Tibial artery (tissue), 4 donors: ENCODE measurements around the gene SAMD14.

Experiments used
- DNase-seq, 2 donors: peaks; one replicate each; pipeline ENCODE4 v3.0.0-alpha.2; 2019
- H3K27ac ChIP-seq, 2 donors: fragments of 200-600 bp; sonication (generic) in 1 of 2; 1 replicate in 1 of 2; 2 replicates in 1 of 2; pipeline ENCODE4 v1.5.1; 2018 to 2019; ENCODE audit warnings: mild to moderate bottlenecking in 1 of 2
- H3K27me3 ChIP-seq, 2 donors: fragments of 200-600 bp; sonication (generic) in 1 of 2; one replicate each; pipeline versions ENCODE4 v1.5.1 to v1.6.0; 2016 to 2019
- H3K36me3 ChIP-seq, 3 donors: fragments of 200-600 bp; sonication (generic) in 2 of 3; one replicate each; pipeline ENCODE4 v1.5.1; 2016 to 2019; ENCODE audit warnings: mild to moderate bottlenecking in 2 of 3
- H3K4me1 ChIP-seq, 4 donors: fragments of 200-600 bp; sonication (generic) in 2 of 4; 1 replicate in 3 of 4; 2 replicates in 1 of 4; pipeline ENCODE4 v1.5.1; 2016 to 2019
- H3K4me3 ChIP-seq, 2 donors: fragments of 200-600 bp; sonication (generic) in 1 of 2; 1 replicate in 1 of 2; 2 replicates in 1 of 2; pipeline ENCODE4 v1.5.1; 2018 to 2019; ENCODE audit warnings: mild to moderate bottlenecking in 2 of 2
- H3K9me3 ChIP-seq, 3 donors: fragments of 200-600 bp; sonication (generic) in 1 of 3; one replicate each; pipeline ENCODE4 v1.5.1; 2016 to 2019
- intact Hi-C: fragments of 100-400 bp; cut with DNase I; formaldehyde crosslinking; loops from one replicate; pipeline ENCODE4 v1.15.0; 2023; ENCODE audit warnings: low total_unique reads
- TF ChIP-seq, protein P1 (sequence below), 2 experiments: fragments of 200-600 bp in 1 of 2; fragments of 450-650 bp in 1 of 2; IDR thresholded peaks; one replicate each; pipeline ENCODE4 v1.5.1; 2017 to 2019; ENCODE audit warnings: antibody characterized with exemption in 2 of 2, mild to moderate bottlenecking in 1 of 2, moderate library complexity in 1 of 2

Gene SAMD14

DNA sequence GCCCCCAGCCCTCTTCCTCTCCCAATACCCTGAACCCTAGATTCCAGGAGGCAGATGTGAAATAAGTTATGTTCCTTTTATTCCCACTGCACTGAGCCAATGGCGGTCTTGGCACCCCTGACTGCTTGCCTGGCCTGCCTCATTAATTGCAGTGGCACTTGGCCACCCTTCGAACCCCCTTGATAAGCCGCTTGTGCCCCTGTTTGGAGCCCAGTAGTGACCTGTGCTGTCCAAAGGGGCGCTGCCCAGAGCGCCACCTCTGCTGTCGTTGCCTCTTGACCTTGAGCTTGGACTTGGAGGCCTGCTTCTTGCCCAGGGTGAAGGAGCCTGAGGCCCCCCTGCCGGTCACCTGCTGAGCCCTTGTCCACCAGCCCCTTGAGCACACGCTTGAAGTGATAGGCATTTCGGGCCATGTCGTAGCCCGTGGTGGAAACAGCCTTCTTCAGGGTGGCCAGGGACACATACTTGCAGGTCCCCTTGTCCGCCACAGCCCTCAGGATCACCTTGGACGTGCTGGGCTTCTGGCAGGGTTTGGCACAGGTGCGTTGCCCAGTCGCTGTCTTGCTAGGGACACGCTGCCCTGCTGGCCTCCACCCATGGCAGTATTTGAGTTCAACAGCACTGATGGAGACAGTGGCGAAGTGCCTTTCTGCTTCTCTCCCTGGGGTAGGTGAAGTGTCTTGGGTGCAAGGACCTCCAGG lies 41.6 kb upstream of the SAMD14 start:
- intact Hi-C loops = no loop called here
- Histone ChIP-seq H3K27me3 (no peaks in the 10 kb centered on the region), H3K4me3 (no peak overlapping the region), H3K36me3 (peaks cover 5 to 17% (median 7%) of the 10 kb centered on the region in 3 donors), H3K9me3 (no peaks in the 10 kb centered on the region), H3K4me1 (peaks cover 0 to 64% (median 59%) of the 10 kb centered on the region in 4 donors), H3K27ac (peak overlapping the region; percentile 98 to 99)
- TF ChIP-seq, protein P1, sequence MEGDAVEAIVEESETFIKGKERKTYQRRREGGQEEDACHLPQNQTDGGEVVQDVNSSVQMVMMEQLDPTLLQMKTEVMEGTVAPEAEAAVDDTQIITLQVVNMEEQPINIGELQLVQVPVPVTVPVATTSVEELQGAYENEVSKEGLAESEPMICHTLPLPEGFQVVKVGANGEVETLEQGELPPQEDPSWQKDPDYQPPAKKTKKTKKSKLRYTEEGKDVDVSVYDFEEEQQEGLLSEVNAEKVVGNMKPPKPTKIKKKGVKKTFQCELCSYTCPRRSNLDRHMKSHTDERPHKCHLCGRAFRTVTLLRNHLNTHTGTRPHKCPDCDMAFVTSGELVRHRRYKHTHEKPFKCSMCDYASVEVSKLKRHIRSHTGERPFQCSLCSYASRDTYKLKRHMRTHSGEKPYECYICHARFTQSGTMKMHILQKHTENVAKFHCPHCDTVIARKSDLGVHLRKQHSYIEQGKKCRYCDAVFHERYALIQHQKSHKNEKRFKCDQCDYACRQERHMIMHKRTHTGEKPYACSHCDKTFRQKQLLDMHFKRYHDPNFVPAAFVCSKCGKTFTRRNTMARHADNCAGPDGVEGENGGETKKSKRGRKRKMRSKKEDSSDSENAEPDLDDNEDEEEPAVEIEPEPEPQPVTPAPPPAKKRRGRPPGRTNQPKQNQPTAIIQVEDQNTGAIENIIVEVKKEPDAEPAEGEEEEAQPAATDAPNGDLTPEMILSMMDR (IDR thresholded peaks at IDR 0.05) = no peak
- no peak for DNase-seq

DNA sequence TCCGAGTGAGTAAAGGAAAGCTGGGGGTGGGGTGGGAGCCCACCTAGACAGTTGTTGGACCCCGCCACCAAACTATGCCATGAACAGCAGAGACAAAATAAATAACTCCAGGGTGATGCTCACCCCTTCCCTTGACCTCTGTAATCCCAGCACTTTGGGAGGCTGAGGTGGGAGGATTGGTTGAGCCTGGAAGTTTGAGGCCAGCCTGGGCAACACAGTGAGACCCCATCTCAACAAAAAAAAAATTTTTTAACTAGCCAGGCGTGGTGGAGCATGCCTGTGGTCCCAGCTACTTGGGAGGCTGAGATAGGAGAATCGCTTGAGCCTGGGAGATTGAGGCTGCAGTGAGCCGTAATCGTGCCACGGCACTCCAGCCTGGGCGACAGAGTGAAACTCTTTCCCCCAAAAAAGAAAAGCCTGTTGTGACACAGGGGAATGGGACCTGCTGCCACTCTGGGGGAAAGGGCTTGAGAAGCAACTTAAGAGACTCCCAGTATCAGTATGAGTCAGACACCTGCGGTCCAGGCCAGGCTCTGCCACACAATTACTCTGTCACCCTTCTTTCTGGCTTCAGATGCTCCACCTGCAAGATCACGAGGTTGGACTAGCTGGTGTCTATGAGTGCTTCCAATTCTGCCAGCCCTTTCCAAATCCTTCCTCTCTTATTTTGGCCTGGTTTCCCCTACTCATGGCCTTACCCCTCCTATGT lies 40.9 kb upstream of the SAMD14 start:
- no peaks in the 10 kb centered on the region for H3K27me3 ChIP-seq
- H3K9me3 ChIP-seq = no peaks in the 10 kb centered on the region
- peaks cover 5 to 17% (median 7%) of the 10 kb centered on the region in 3 donors for H3K36me3 ChIP-seq
- intact Hi-C loops = no loop called here
- TF ChIP-seq, protein P1 (IDR thresholded peaks at IDR 0.05) = no peak
- peaks cover 0 to 61% (median 53%) of the 10 kb centered on the region in 4 donors for H3K4me1 ChIP-seq
- peak overlapping the region; percentile 98 to 99 for H3K27ac ChIP-seq
- no peak for DNase-seq
- no peak overlapping the region for H3K4me3 ChIP-seq

GRCh38 chr17:50169881-50170459 lies 40.0 kb upstream of the SAMD14 start:
- no peak for DNase-seq
- Histone ChIP-seq H3K36me3 (peaks cover 5 to 14% (median 7%) of the 10 kb centered on the region in 3 donors), H3K4me3 (no peak overlapping the region), H3K4me1 (peaks cover 0 to 61% (median 54%) of the 10 kb centered on the region in 4 donors), H3K9me3 (no peaks in the 10 kb centered on the region), H3K27ac (peak overlapping the region; percentile 98 to 99), H3K27me3 (no peaks in the 10 kb centered on the region)
- TF ChIP-seq, protein P1 (IDR thresholded peaks at IDR 0.05) = no peak
- intact Hi-C loops = loop anchor here (10.0 kb wide), 1 partner anchor 55 kb away; no protein-coding TSS in a partner anchor

GRCh38 chr17:50169121-50169764 lies 39.3 kb upstream of the SAMD14 start:
- peak overlapping the region; percentile 98 to 99 for H3K27ac ChIP-seq
- DNase-seq = no peak
- intact Hi-C loops = loop anchor here (10.0 kb wide), 1 partner anchor 54 kb away; no protein-coding TSS in a partner anchor
- H3K9me3 ChIP-seq = no peaks in the 10 kb centered on the region
- peaks cover 5 to 14% (median 7%) of the 10 kb centered on the region in 3 donors for H3K36me3 ChIP-seq
- H3K4me1 ChIP-seq = peaks cover 0 to 68% (median 55%) of the 10 kb centered on the region in 4 donors
- TF ChIP-seq, protein P1 (IDR thresholded peaks at IDR 0.05) = peak; percentile 66 to 96
- no peak overlapping the region for H3K4me3 ChIP-seq
- no peaks in the 10 kb centered on the region for H3K27me3 ChIP-seq

GRCh38 chr17:50168319-50168718 lies 38.4 kb upstream of the SAMD14 start:
- Histone ChIP-seq H3K4me3 (peak overlapping the region; percentile 52 to 60), H3K9me3 (no peaks in the 10 kb centered on the region), H3K27ac (peak overlapping the region; percentile 98 to 99), H3K36me3 (peaks cover 5 to 14% (median 7%) of the 10 kb centered on the region in 3 donors), H3K4me1 (peaks cover 0 to 67% (median 53%) of the 10 kb centered on the region in 4 donors), H3K27me3 (no peaks in the 10 kb centered on the region)
- intact Hi-C loops = loop anchor here (10.0 kb wide), 1 partner anchor 54 kb away; no protein-coding TSS in a partner anchor
- TF ChIP-seq, protein P1 (IDR thresholded peaks at IDR 0.05) = no peak
- DNase-seq = no peak
